HG03460 (cell line): ENCODE measurements around the gene KCNIP1.

ENCODE experiments used
- ATAC-seq: cut with Tn5 transposase; IDR thresholded peaks from one replicate; pipeline ENCODE4 v1.9.1; 2021; ENCODE audit not compliant: unreplicated experiment

KCNIP1 gene

GRCh38 chr5:170626507-170627150, 122.8 kb downstream of the KCNIP1 start:
- ATAC-seq, result no peak

GRCh38 chr5:170627271-170627670, 123.5 kb downstream of the KCNIP1 start:
- no peak for ATAC-seq

- no peak for ATAC-seq
These were observed 124.2 kb downstream of the KCNIP1 start for GRCh38 chr5:170628028-170628427.

- no peak for ATAC-seq
These were observed 125.1 kb downstream of the KCNIP1 start for GRCh38 chr5:170628691-170629565.

- ATAC-seq, result no peak
These were observed 125.9 kb downstream of the KCNIP1 start for GRCh38 chr5:170629566-170630175.

GRCh38 chr5:170630226-170630625, 126.4 kb downstream of the KCNIP1 start:
- no peak for ATAC-seq

- ATAC-seq, result no peak
These were observed 126.9 kb downstream of the KCNIP1 start for GRCh38 chr5:170630711-170631141.

- no peak for ATAC-seq
These were observed 127.8 kb downstream of the KCNIP1 start for GRCh38 chr5:170631466-170632195.

GRCh38 chr5:170632266-170632984, 128.6 kb downstream of the KCNIP1 start:
- no peak for ATAC-seq

- no peak for ATAC-seq
These were observed 129.1 kb downstream of the KCNIP1 start for GRCh38 chr5:170632985-170633234.

- no peak for ATAC-seq
These were observed 129.6 kb downstream of the KCNIP1 start for GRCh38 chr5:170633235-170634081.

GRCh38 chr5:170634256-170634990, 130.6 kb downstream of the KCNIP1 start:
- ATAC-seq, result no peak

GRCh38 chr5:170635706-170636105, 131.9 kb downstream of the KCNIP1 start:
- ATAC-seq, result no peak

- no peak for ATAC-seq
These were observed 132.4 kb downstream of the KCNIP1 start for GRCh38 chr5:170636206-170636605.

- ATAC-seq, result no peak
These were observed 133.1 kb downstream of the KCNIP1 start for GRCh38 chr5:170636801-170637477.

GRCh38 chr5:170638051-170638450, 134.2 kb downstream of the KCNIP1 start:
- no peak for ATAC-seq

GRCh38 chr5:170638454-170639220, 134.8 kb downstream of the KCNIP1 start:
- ATAC-seq, result peak; percentile 69
